ENCODE data around the gene FXN.

GRCh38 chr9:69122549-69123141 lies 87.1 kb downstream of the FXN start:
- TF ChIP-seq CTCF (IDR thresholded peaks at IDR 0.05): no peak
- TF ChIP-seq EZH2 (IDR thresholded peaks at IDR 0.05): no peak

Data from neural progenitor cell (in vitro differentiated cells).